BLaER1 (cell line): ENCODE results near the gene PTPRN2.
"Not testable (repeated sequence)": the region's sequence is repeated elsewhere in the genome, so short reads cannot be mapped to it uniquely, and the experiment has no call there.

Source experiments
- H3K27ac ChIP-seq: shearing (Covaris generic); formaldehyde crosslinking; 2 replicates; pipeline ENCODE4 v1.8.1; 2022
- H3K27me3 ChIP-seq: shearing (Covaris generic); formaldehyde crosslinking; 2 replicates; pipeline ENCODE4 v1.8.1; 2022
- H3K36me3 ChIP-seq: shearing (Covaris generic); formaldehyde crosslinking; 2 replicates; pipeline ENCODE4 v1.8.1; 2022
- H3K4me1 ChIP-seq: shearing (Covaris generic); formaldehyde crosslinking; 2 replicates; pipeline ENCODE4 v1.8.1; 2022
- H3K4me2 ChIP-seq: shearing (Covaris generic); formaldehyde crosslinking; 2 replicates; pipeline ENCODE4 v1.8.1; 2022
- H3K4me3 ChIP-seq: shearing (Covaris generic); formaldehyde crosslinking; 2 replicates; pipeline ENCODE4 v1.8.1; 2022
- H3K9ac ChIP-seq: shearing (Covaris generic); formaldehyde crosslinking; 2 replicates; pipeline ENCODE4 v1.8.1; 2022
- H3K9me3 ChIP-seq: shearing (Covaris generic); formaldehyde crosslinking; 2 replicates; pipeline ENCODE4 v1.8.1; 2022
- H4K20me1 ChIP-seq: shearing (Covaris generic); formaldehyde crosslinking; 2 replicates; pipeline ENCODE4 v1.8.1; 2022
- Cebpa-rat ChIP-seq: shearing (Covaris generic); IDR thresholded peaks from 2 replicates; pipeline ENCODE4 v1.8.1; 2022

Gene PTPRN2

GRCh38 chr7:158039270-158039669 is 548.4 kb downstream of the PTPRN2 start:
- H3K36me3 ChIP-seq = no peaks in the 10 kb centered on the region
- peaks cover 11% of the 10 kb centered on the region for H3K4me1 ChIP-seq
- H3K27me3 ChIP-seq = no peaks in the 10 kb centered on the region
- H3K9ac ChIP-seq = no peak overlapping the region
- TF ChIP-seq Cebpa-rat = no peak
- H3K9me3 ChIP-seq = peaks cover 24% of the 10 kb centered on the region
- no peak overlapping the region for H3K27ac ChIP-seq
- no peak overlapping the region for H3K4me2 ChIP-seq
- H3K4me3 ChIP-seq = no peak overlapping the region; the same call in 1 of the 2 replicates
- no peaks in the 10 kb centered on the region for H4K20me1 ChIP-seq

GRCh38 chr7:158037211-158037610 is 550.4 kb downstream of the PTPRN2 start:
- Histone ChIP-seq H3K27me3 (no peaks in the 10 kb centered on the region), H3K9me3 (peaks cover 37% of the 10 kb centered on the region), H3K4me3 (no peak overlapping the region), H3K9ac (no peak overlapping the region), H3K27ac (no peak overlapping the region), H4K20me1 (no peaks in the 10 kb centered on the region), H3K4me1 (no peaks in the 10 kb centered on the region), H3K36me3 (no peaks in the 10 kb centered on the region), H3K4me2 (no peak overlapping the region)
- no peak for TF ChIP-seq Cebpa-rat

- TF ChIP-seq Cebpa-rat = no peak
- Histone ChIP-seq H3K4me3 (no peak overlapping the region), H4K20me1 (no peaks in the 10 kb centered on the region), H3K36me3 (no peaks in the 10 kb centered on the region), H3K9me3 (peaks cover 37% of the 10 kb centered on the region), H3K27me3 (no peaks in the 10 kb centered on the region), H3K27ac (no peak overlapping the region), H3K4me1 (no peaks in the 10 kb centered on the region), H3K9ac (no peak overlapping the region), H3K4me2 (no peak overlapping the region)
These were observed 552.3 kb downstream of the PTPRN2 start for GRCh38 chr7:158035343-158035742.

- no peaks in the 10 kb centered on the region for H3K36me3 ChIP-seq
- no peak for TF ChIP-seq Cebpa-rat
- no peak overlapping the region for H3K27ac ChIP-seq
- H3K4me2 ChIP-seq = no peak overlapping the region
- H3K9me3 ChIP-seq = peaks cover 31% of the 10 kb centered on the region
- H3K27me3 ChIP-seq = no peaks in the 10 kb centered on the region
- no peaks in the 10 kb centered on the region for H4K20me1 ChIP-seq
- no peak overlapping the region for H3K9ac ChIP-seq
- H3K4me1 ChIP-seq = no peaks in the 10 kb centered on the region
- H3K4me3 ChIP-seq = no peak overlapping the region
These were observed 553.1 kb downstream of the PTPRN2 start for GRCh38 chr7:158034571-158034970.

- not testable (repeated sequence) for H3K36me3 ChIP-seq, H3K27ac ChIP-seq, H3K4me3 ChIP-seq, H3K27me3 ChIP-seq, H3K4me1 ChIP-seq, H3K9ac ChIP-seq, H4K20me1 ChIP-seq, H3K4me2 ChIP-seq
- peaks cover 24% of the 10 kb centered on the region for H3K9me3 ChIP-seq
These were observed 553.7 kb downstream of the PTPRN2 start for GRCh38 chr7:158033925-158034324.

GRCh38 chr7:158033196-158033595 is 554.4 kb downstream of the PTPRN2 start:
- no peaks in the 10 kb centered on the region for H4K20me1 ChIP-seq
- TF ChIP-seq Cebpa-rat = no peak
- H3K9me3 ChIP-seq = peaks cover 22% of the 10 kb centered on the region
- no peak overlapping the region for H3K4me2 ChIP-seq
- H3K9ac ChIP-seq = no peak overlapping the region
- peaks cover under 1% of the 10 kb centered on the region; the same call in 1 of the 2 replicates for H3K4me1 ChIP-seq
- no peak overlapping the region for H3K4me3 ChIP-seq
- no peaks in the 10 kb centered on the region for H3K27me3 ChIP-seq
- no peaks in the 10 kb centered on the region for H3K36me3 ChIP-seq
- H3K27ac ChIP-seq = no peak overlapping the region

- Histone ChIP-seq H3K27ac (no peak overlapping the region), H3K4me2 (no peak overlapping the region), H3K9ac (no peak overlapping the region), H3K27me3 (no peaks in the 10 kb centered on the region), H3K9me3 (peaks cover 17% of the 10 kb centered on the region), H4K20me1 (no peaks in the 10 kb centered on the region), H3K36me3 (no peaks in the 10 kb centered on the region), H3K4me3 (no peak overlapping the region), H3K4me1 (peaks cover 6% of the 10 kb centered on the region)
- no peak for TF ChIP-seq Cebpa-rat
These were observed 555.0 kb downstream of the PTPRN2 start for GRCh38 chr7:158032561-158033115.

GRCh38 chr7:158031867-158032308 is 555.7 kb downstream of the PTPRN2 start:
- Histone ChIP-seq H3K27me3 (no peaks in the 10 kb centered on the region), H3K9ac (no peak overlapping the region), H3K36me3 (no peaks in the 10 kb centered on the region), H3K27ac (no peak overlapping the region), H3K9me3 (peaks cover 17% of the 10 kb centered on the region), H3K4me1 (peaks cover 13% of the 10 kb centered on the region), H4K20me1 (no peaks in the 10 kb centered on the region), H3K4me3 (no peak overlapping the region), H3K4me2 (no peak overlapping the region)
- no peak for TF ChIP-seq Cebpa-rat

GRCh38 chr7:158030566-158030965 is 557.1 kb downstream of the PTPRN2 start:
- Histone ChIP-seq H3K9ac (no peak overlapping the region), H3K27me3 (no peaks in the 10 kb centered on the region), H3K27ac (no peak overlapping the region), H4K20me1 (no peaks in the 10 kb centered on the region), H3K4me3 (no peak overlapping the region), H3K4me2 (no peak overlapping the region), H3K9me3 (peaks cover 17% of the 10 kb centered on the region), H3K4me1 (peaks cover 17% of the 10 kb centered on the region), H3K36me3 (no peaks in the 10 kb centered on the region)
- no peak for TF ChIP-seq Cebpa-rat

GRCh38 chr7:158030071-158030470 is 557.6 kb downstream of the PTPRN2 start:
- no peak overlapping the region for H3K4me2 ChIP-seq
- peaks cover 17% of the 10 kb centered on the region for H3K9me3 ChIP-seq
- H3K36me3 ChIP-seq = no peaks in the 10 kb centered on the region
- no peak overlapping the region for H3K27ac ChIP-seq
- no peak overlapping the region for H3K4me3 ChIP-seq
- no peaks in the 10 kb centered on the region for H3K27me3 ChIP-seq
- H3K4me1 ChIP-seq = peaks cover 17% of the 10 kb centered on the region
- no peak overlapping the region for H3K9ac ChIP-seq
- no peaks in the 10 kb centered on the region for H4K20me1 ChIP-seq
- no peak for TF ChIP-seq Cebpa-rat

- no peak overlapping the region for H3K4me3 ChIP-seq
- no peaks in the 10 kb centered on the region for H3K36me3 ChIP-seq
- H3K9ac ChIP-seq = no peak overlapping the region
- no peak for TF ChIP-seq Cebpa-rat
- H3K4me2 ChIP-seq = no peak overlapping the region
- H3K27me3 ChIP-seq = no peaks in the 10 kb centered on the region
- H3K27ac ChIP-seq = no peak overlapping the region
- H3K9me3 ChIP-seq = peaks cover 15% of the 10 kb centered on the region
- H4K20me1 ChIP-seq = no peaks in the 10 kb centered on the region
- peaks cover 22% of the 10 kb centered on the region for H3K4me1 ChIP-seq
These were observed 558.1 kb downstream of the PTPRN2 start for GRCh38 chr7:158029509-158029908.
